Smooth muscle cell (in vitro differentiated cells): Measurements from ENCODE around the gene TBX10. TPM values are rescaled to one million over a fixed set of nuclear protein-coding genes. Genes with fewer than 3 reads are reported as not detected.

Source experiments
- DNase-seq: peaks from one replicate; lab custom pipeline; 2025; ENCODE audit not compliant: unreplicated experiment; lab: John Stamatoyannopoulos, UW
- H2AFZ ChIP-seq: fragments of 200-600 bp; sonication (generic); 2 replicates; pipeline ENCODE4 v1.6.0; 2016; ENCODE audit warnings: antibody characterized with exemption, low read depth, mild to moderate bottlenecking
- H3F3A ChIP-seq: fragments of 200-600 bp; sonication (generic); 2 replicates; pipeline ENCODE4 v1.6.0; 2017; ENCODE audit warnings: antibody characterized with exemption, low read depth
- H3K27ac ChIP-seq: fragments of 200-600 bp; sonication (generic); 2 replicates; pipeline ENCODE4 v1.5.1; 2016; ENCODE audit warnings: low read depth, mild to moderate bottlenecking
- H3K27me3 ChIP-seq: fragments of 200-600 bp; sonication (generic); 2 replicates; pipeline ENCODE4 v1.6.1; 2016; ENCODE audit warnings: low read depth, mild to moderate bottlenecking
- H3K36me3 ChIP-seq: fragments of 200-600 bp; sonication (generic); 2 replicates; pipeline ENCODE4 v1.5.1; 2016; ENCODE audit warnings: low read depth
- H3K4me1 ChIP-seq: fragments of 200-600 bp; sonication (generic); 2 replicates; pipeline ENCODE4 v1.5.1; 2016; ENCODE audit warnings: low read depth
- H3K4me2 ChIP-seq: fragments of 200-600 bp; sonication (generic); 2 replicates; pipeline ENCODE4 v1.6.0; 2016; ENCODE audit warnings: mild to moderate bottlenecking
- H3K4me3 ChIP-seq: fragments of 200-600 bp; sonication (generic); 2 replicates; pipeline ENCODE4 v1.5.1; 2016; ENCODE audit warnings: mild to moderate bottlenecking
- H3K79me2 ChIP-seq: fragments of 200-600 bp; sonication (generic); 2 replicates; pipeline ENCODE4 v1.6.0; 2016; ENCODE audit warnings: low read depth, mild to moderate bottlenecking
- H3K9ac ChIP-seq: fragments of 200-600 bp; sonication (generic); 2 replicates; pipeline ENCODE4 v1.6.0; 2016; ENCODE audit warnings: low read depth
- H3K9me3 ChIP-seq: fragments of 200-600 bp; sonication (generic); replicated peaks from 2 replicates; pipeline ENCODE4 v1.5.1; 2016; ENCODE audit warnings: low read depth
- H4K20me1 ChIP-seq: fragments of 200-600 bp; sonication (generic); 2 replicates; pipeline ENCODE4 v1.6.0; 2016; ENCODE audit warnings: low read depth
- CTCF ChIP-seq: fragments of 200-600 bp; sonication (generic); IDR thresholded peaks from 2 replicates; pipeline ENCODE4 v1.5.1; 2017; ENCODE audit warnings: borderline replicate concordance, mild to moderate bottlenecking, antibody characterized with exemption; ENCODE audit not compliant: insufficient read depth, poor library complexity, severe bottlenecking
- WGBS: methylation state at CpG from one replicate; pipeline ENCODE4 v1.1.7; 2016; ENCODE audit warnings: low lambda C conversion rate; 5-methylcytosine and 5-hydroxymethylcytosine counted together
- polyA plus RNA-seq: library from polyadenylated mRNA; unstranded; fragments of >200 nt; fragmentation: Nextera tagmentation; extraction: Ambion mirVana; gene quantifications from 2 replicates; pipeline ENCODE4 v1.2.1, GENCODE V29; 2016
- total RNA-seq: library from RNA; depleted of rRNA; stranded (reverse); fragments of >200 nt; gene quantifications from 2 replicates; pipeline ENCODE4 v1.2.3, GENCODE V29; 2014

The TBX10 gene
- total and polyA plus RNA-seq, 2 experiments from 2014 or later: not detected

GRCh38 chr11:67636962-67637361 is 2.6 kb downstream of the TBX10 start:
- H3F3A ChIP-seq: no peaks in the 10 kb centered on the region
- no peaks in the 10 kb centered on the region for H3K4me1 ChIP-seq
- no peaks in the 10 kb centered on the region for H4K20me1 ChIP-seq
- TF ChIP-seq CTCF: no peak
- no peak overlapping the region for H3K9ac ChIP-seq
- H2AFZ ChIP-seq: no peak overlapping the region
- H3K4me2 ChIP-seq: no peak overlapping the region
- H3K36me3 ChIP-seq: no peaks in the 10 kb centered on the region
- 90% methylated on average over 6 of the region's 6 CpGs for WGBS
- no peak for DNase-seq
- no peaks in the 10 kb centered on the region for H3K9me3 ChIP-seq
- peaks cover 6% of the 10 kb centered on the region for H3K27me3 ChIP-seq
- H3K4me3 ChIP-seq: no peak overlapping the region
- no peak overlapping the region for H3K27ac ChIP-seq
- no peaks in the 10 kb centered on the region for H3K79me2 ChIP-seq

GRCh38 chr11:67635231-67635521 is 4.4 kb downstream of the TBX10 start:
- TF ChIP-seq CTCF: no peak
- Histone ChIP-seq H3K79me2 (no peaks in the 10 kb centered on the region), H3F3A (no peaks in the 10 kb centered on the region), H3K27me3 (peaks cover 1% of the 10 kb centered on the region), H3K36me3 (no peaks in the 10 kb centered on the region), H4K20me1 (no peaks in the 10 kb centered on the region), H3K4me1 (no peaks in the 10 kb centered on the region), H2AFZ (no peak overlapping the region), H3K9ac (no peak overlapping the region), H3K9me3 (no peaks in the 10 kb centered on the region), H3K4me2 (no peak overlapping the region), H3K4me3 (no peak overlapping the region), H3K27ac (no peak overlapping the region)
- WGBS: 90% methylated on average over 4 of the region's 4 CpGs
- no peak for DNase-seq

GRCh38 chr11:67634366-67635230 is 5.0 kb downstream of the TBX10 start:
- TF ChIP-seq CTCF: no peak
- H3K4me3 ChIP-seq: no peak overlapping the region
- no peak overlapping the region for H3K27ac ChIP-seq
- no peak for DNase-seq
- no peaks in the 10 kb centered on the region for H3K9me3 ChIP-seq
- H3K79me2 ChIP-seq: no peaks in the 10 kb centered on the region
- no peaks in the 10 kb centered on the region for H3K27me3 ChIP-seq
- no peaks in the 10 kb centered on the region for H4K20me1 ChIP-seq
- H2AFZ ChIP-seq: no peak overlapping the region
- no peak overlapping the region for H3K4me2 ChIP-seq
- H3F3A ChIP-seq: no peaks in the 10 kb centered on the region
- no peak overlapping the region for H3K9ac ChIP-seq
- H3K36me3 ChIP-seq: no peaks in the 10 kb centered on the region
- WGBS: 84% methylated on average over 20 of the region's 20 CpGs
- no peaks in the 10 kb centered on the region for H3K4me1 ChIP-seq
